ENCODE results near the gene RHOB.

The RHOB gene

DNA sequence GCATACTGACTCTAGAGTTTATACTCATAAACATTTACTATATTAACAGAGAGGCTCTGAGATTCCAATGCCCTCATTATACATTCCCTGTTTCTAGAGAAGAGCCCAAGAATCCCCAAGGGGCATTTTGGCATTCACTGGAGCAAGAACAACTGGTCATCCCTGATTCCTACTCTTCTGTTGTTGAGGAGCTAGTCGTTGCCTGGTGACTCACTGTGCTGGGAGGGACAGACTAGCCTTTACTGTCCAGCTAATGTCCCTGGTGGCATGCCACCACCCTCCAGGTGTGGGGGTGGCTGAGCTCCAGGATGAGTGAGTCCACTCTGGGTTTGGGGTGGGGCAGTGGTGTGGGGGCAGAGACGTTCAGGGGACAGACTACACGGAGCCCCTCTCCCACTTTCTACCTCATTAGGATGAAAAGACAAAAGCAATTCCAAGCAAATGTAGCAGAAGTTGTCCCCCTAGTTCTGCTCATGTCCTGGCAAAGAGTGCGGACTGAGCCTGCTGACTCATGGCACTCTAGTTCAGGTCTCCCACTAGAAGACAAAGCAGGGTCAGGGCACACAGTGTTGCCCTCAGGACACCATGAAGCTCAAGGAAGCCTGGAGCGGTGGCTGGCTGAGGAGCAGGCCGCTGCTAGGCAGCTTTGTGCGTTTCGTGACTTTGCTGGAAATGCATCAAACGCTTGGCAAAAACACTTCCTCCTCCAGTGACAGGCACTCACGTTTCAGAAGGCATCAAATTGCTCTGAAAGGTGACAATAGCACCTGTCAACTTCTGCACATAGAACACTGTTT is 49.4 kb downstream of the RHOB start:
- no peak for DNase-seq

DNA sequence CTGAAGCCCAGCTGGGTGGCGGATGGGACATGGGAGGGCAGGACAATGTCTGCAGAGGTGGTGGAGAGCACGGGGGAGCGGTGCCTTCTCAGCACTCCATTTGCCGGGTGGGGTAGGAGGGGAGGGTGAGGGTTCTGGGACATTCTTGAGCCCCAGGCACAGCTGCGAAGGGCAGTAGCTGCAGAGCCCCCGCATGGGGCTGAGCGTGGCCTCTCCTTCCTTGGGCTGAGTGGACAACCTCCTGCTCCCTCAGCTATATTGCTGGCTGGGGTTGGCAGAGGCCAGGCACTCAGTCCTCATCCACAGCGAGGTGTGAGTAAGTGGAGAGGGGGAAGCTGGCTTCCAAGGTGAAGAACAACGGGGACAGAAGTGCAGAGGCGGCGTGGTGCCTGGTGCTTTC is 50.1 kb downstream of the RHOB start:
- DNase-seq, result no peak

Data from activated CD8-positive, alpha-beta memory T cell treated with anti-CD3 and anti-CD28 coated beads for 24 hours (primary cell).